Cardiac ventricle fibroblast (primary cell): ENCODE measurements around the gene HUWE1. TPM values are rescaled to one million over a fixed set of nuclear protein-coding genes. Genes with fewer than 3 reads are reported as not detected.

ENCODE experiments used
- total RNA-seq: library from RNA; depleted of rRNA; stranded (reverse); fragments of >200 nt; gene quantifications from 2 replicates; pipeline ENCODE4 v1.2.3, GENCODE V29; 2015

HUWE1 gene
- total RNA-seq = 80.1 and 82.4 TPM in 2 replicates

DNA sequence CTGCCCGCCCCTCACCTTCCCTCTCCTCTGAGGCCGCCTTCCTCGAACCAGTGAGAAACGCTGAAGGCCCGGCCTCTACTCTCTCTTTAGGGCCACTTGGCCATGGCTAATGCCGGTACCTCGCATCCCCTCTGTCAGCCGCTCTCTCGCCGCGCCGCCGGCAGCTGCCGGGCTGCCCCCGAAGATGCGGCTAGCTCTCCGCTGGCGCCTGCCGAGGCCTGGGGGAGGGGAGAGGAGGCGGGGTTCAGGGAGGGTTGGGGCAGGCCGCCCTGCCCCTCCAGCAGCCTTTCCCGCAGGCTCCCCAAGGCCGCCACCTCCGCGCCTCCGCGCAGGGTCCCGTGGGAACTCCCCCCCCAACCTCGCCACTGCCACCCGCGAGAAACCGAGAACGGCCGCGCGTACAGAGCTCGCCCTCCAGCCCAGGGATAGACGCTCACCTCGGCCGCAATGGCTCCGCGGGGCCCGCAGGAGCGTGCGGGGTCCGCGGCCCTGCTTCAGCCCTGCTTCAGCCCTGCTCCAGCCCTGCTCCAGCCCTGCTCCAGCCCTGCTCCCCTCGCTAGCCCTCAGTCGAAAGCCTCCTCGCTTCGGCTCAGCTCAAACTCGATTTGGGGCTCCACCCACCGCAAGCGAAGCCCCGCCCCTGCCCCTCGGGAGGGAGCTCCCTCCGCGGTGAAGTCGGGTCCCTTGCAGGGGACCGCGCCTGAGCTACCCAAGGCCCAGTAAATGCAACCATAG lies at the start of gene HUWE1:
Gene HUWE1 (minus strand): TSS at position 569 of the 735 bp plus-strand sequence. CDS start 32,612 bp downstream, outside the sequence.

